HG03175 (cell line): ENCODE results near the gene KRT73.
"Not testable (repeated sequence)": the region's sequence is repeated elsewhere in the genome, so short reads cannot be mapped to it uniquely, and the experiment has no call there.

Experiments
- ATAC-seq: cut with Tn5 transposase; IDR thresholded peaks from one replicate; pipeline ENCODE4 v1.9.1; 2021; ENCODE audit warnings: mild to moderate bottlenecking, moderate library complexity; ENCODE audit not compliant: unreplicated experiment

Gene KRT73

DNA sequence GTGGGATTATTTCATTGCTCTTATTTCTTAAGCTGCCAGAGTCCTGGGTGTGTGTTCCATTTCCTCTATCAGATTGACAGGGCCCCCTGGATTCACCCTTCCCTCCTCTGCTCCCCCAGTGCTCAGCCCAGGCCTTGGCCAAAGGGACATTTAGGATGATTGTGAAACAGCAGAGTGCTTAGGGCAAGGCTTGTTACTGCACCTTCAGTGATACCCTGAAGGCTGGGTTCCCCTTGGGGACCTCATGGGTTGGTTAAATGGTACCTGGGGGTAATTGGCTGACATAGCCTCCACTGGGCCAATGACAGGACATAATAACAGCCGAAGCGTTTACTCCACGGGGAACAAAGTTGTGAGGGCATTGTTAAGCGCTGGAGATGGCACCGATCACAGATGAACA, 15.8 kb downstream of the KRT73 start:
- no peak for ATAC-seq

- no peak for ATAC-seq
Measured at GRCh38 chr12:52601671-52602070, 16.7 kb downstream of the KRT73 start.

GRCh38 chr12:52600941-52601481, 17.3 kb downstream of the KRT73 start, which contains the start of gene KRT72:
Gene KRT72 (minus strand): TSS chr12:52601463. CDS start chr12:52601452, 11 bp downstream.
- no peak for ATAC-seq

DNA sequence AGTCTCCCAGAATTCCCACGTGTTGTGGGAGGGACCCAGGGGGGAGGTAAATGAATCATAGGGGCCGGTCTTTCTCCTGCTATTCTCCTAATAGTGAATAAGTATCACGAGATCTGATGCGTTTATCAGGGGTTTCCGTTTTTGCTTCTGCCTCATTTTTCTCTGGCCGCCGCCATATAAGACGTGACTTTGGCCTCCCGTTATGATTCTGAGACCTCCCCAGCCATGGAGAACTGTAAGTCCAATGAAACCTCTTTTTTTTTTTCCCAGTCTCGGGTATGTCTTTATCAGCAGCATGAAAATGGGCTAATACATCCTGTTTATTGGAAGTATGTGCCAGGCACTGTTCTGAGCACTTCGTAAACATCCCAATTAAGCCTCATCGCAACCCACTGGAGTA, 17.9 kb downstream of the KRT73 start:
- no peak for ATAC-seq

DNA sequence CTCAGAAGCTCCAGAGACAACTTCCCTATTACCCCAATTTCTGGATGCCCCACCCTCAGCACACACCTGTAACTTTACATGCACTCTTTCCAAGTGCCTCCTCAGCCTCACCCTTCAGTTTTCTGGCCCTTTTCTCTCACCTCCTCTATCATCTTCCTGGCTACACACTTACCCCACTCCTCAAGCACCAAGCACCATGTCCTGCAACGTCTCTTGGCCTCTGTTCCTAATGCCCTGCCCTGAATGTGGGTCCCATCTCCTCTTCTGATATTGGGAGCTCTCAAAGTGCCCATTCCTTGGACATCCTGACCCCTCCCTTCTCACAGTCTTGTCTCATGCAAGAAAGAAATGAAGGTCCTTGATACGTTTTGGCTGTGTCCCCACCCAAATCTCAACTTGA, 18.3 kb downstream of the KRT73 start:
- no peak for ATAC-seq

DNA sequence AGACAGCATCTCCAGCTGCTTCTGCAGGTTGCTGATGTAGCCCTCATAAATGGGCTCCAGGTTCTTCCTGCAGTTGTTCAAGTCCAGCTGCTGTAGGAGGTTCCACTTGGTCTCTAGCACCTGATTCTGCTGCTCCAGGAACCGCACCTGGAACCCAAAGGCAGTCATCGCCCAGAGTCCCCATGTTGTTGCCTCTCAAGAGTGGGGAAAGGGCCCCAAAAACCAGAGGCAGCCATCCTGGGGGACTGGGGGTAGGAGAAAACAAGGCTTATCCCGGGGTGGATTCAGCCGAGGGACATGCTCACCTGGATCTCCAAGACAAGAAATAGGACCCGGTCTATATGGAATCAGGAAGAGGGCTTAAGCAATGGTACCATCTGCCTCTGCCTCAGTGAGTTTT, 19.4 kb downstream of the KRT73 start:
- no peak for ATAC-seq

- ATAC-seq, result not testable (repeated sequence)
Measured at GRCh38 chr12:52594237-52594636, 24.1 kb downstream of the KRT73 start.

- no peak for ATAC-seq
Measured at GRCh38 chr12:52591521-52591920, 26.8 kb downstream of the KRT73 start.

DNA sequence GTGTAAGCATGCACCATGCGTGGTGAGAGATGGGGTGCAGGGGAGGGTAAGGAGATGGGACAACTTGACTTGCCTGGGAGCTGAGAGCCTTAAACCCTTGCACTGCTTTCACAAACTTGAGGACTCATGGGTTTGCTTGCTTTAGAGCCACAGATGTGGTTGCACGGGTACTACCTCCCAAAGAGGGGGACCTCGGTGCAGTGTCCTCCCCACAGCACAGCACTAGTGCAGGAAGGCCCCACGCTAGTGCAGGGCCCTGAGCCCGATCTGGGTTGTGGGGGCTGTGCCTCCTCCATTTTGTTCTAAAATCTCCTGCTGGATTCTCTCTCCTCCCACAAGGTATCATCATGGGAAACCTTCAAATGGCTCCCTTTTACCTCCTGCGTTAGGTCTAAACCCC, 28.3 kb downstream of the KRT73 start:
- ATAC-seq, result no peak

DNA sequence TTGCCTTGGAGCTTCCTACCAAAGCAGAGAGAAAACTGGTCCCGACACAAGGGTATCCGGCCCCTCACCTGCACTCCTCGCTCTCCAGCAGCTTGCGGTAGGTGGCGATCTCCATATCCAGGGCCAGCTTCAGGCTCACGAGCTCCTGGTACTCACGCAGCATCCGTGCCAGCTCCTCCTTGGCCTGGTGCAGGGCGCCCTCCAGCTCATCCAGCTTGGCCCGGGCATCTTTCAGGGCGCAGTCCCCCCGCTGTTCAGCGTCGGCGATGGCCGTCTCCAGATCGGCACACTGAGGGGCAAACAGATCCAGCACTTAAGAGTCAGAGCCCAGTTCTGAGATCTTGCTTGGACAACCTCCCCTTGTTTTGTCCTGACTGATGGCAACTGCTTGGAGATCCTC, 30.8 kb downstream of the KRT73 start:
- no peak for ATAC-seq

GRCh38 chr12:52585946-52586345, 32.4 kb downstream of the KRT73 start:
- ATAC-seq, result no peak

GRCh38 chr12:52585066-52585465, 33.3 kb downstream of the KRT73 start:
- ATAC-seq, result no peak

- no peak for ATAC-seq
Measured at GRCh38 chr12:52584156-52584682, 34.1 kb downstream of the KRT73 start.

DNA sequence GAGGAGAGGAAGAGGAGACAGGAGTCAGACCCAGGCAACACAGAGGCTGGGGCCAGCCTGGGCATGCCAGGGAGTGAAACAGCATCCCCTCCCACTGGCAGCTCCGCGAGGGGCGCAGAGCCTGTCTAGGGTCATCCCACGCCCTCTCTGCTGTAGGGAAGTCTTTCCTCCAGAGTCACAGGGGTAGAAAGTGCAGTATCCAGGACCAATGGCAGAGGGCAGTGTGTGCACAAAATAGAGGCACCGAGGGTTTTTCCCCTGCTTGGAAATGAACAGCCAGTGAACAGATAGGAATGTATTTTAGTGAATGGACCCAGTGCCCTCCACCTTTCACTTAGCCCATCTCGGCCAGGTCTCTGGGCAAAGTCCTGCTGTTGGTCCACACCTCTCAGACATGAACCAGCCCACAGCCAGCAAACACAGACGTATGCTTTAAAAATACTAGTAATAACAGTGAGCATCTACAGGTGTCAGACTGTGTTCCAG, 35.3 kb downstream of the KRT73 start:
- ATAC-seq, result no peak

DNA sequence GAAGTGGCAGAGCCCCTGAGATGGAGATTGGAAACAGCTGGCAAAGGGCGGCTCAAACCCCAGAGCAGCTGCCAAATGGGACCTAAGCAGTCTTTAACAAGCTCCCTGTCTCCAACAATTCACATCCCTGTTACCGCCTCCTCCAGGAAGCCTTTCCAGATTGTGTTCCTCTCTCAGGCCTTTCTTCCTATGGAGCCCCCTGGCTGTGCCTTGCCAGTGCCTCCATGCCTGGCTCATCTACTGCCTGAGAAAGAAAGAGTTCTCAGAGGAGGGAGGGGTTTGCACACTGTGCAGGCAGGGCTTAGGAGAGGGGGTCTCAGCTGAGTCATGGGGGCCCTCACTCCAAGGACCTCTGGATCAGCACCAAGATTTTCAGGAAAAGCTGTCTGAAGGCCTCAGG, 35.9 kb downstream of the KRT73 start:
- no peak for ATAC-seq

DNA sequence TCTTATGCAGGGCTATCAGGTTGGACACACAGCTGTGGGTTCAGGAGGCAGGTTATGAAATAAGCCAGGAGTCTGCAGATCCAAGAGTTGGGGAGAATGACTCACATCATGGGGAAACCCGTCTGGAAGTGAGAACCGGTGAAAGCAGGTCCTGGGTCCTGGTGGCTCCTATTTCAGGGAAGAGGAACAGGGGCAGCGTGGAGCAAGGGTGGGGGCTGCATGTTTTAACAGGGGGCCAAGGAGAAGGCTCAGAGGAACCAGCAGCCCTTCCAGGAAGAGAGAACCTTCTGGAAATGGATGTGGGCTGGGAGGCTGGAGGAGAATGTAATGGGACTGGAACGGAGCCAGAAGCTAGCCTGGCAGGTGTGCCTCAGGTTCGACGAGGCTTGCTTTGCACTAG, 36.9 kb downstream of the KRT73 start:
- no peak for ATAC-seq

- no peak for ATAC-seq
Measured at GRCh38 chr12:52581066-52581465, 37.3 kb downstream of the KRT73 start.

DNA sequence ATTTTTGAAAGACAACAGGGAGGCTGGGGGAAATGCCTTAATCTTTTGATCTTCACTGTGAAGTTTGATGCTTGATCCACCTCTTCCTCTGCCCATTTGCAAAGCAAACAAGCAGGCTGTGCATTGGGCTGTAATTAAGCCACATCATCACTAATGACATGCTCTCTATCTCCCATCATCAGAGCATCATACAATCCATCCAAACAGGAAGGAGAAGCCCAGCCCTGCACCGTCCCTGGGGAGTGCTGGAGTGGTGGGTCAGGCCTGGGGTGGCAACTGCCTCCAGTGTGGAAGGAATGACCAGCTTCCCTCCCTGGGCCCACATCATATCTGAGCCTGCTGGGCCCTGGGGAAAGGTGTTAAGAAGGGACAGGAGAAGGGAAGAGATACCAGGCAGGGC, 37.9 kb downstream of the KRT73 start:
- no peak for ATAC-seq

- ATAC-seq, result no peak
Measured at GRCh38 chr12:52579468-52580465, 38.6 kb downstream of the KRT73 start.

GRCh38 chr12:52578469-52578868, 39.9 kb downstream of the KRT73 start:
- ATAC-seq, result no peak

GRCh38 chr12:52577316-52577715, 41.0 kb downstream of the KRT73 start:
- ATAC-seq, result no peak

DNA sequence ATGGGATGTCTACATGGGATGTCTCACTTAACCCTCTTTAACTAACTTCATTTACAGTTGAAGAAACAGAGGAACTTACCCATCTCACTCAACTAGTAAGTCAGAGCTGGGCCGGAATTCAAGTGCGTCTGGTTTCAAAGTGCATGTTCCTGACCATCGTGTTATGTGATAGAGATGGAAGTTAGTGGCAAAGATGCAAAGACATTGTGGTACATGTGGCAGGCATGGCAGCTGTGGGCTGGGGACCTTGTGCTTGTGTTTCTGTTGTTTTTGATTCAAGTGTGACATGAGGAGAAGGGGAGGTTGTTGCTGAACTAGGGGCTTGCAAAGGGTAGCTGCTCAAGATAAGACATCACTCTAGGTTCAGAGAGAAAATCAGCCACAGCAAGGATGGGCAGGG, 42.4 kb downstream of the KRT73 start:
- no peak for ATAC-seq
